ENCODE measurements around the gene KIF18B. TPM values are rescaled to one million over a fixed set of nuclear protein-coding genes. Genes with fewer than 3 reads are reported as not detected.

KIF18B gene
- 2.8 TPM for total RNA-seq

DNA sequence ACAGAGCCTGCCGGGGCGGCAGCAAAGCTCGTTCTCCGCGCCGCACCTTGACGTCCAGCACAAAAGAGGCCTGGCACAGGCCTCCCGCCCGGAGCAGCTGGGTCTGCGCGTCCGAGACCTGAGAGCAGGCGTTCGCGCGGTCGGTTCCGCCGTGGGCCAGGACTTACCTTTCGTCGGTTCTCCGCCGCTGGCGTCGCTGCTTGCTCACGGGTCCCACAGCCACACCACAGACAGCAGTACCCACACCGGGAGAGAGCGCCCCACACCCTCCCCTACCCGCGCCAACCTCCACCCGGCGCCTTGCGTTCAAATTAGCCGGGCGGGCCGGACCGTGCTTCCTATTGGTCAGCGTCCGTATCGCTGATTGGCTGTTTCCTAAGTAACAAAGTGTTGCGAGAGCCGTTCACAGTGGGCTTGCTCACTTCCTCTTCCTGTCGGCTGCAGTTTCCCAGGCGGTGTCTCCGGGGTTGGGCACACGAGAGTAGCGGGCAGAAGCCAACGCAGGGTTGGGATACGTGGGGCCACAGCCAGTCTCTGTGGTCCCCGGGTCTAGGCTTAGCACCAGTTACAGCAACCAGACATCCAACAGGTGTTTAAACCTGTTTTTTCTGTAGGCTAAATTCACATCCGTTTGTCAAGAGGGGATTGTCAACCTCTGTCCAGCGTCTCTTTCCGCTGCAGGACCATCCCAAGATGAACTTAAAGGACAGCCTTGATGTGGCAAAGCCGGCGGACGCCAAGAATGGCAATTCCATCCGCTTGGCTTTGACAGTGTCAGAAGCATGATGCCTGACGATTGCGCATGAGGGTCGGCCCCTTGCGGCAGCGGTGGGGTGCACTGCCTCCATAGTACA, at the start of gene KIF18B:
Gene KIF18B (minus strand): TSS at position 313 of the 854 bp plus-strand sequence. CDS start 11,429 bp downstream, outside the sequence.
- DNase-seq, result peak; percentile 90

DNA sequence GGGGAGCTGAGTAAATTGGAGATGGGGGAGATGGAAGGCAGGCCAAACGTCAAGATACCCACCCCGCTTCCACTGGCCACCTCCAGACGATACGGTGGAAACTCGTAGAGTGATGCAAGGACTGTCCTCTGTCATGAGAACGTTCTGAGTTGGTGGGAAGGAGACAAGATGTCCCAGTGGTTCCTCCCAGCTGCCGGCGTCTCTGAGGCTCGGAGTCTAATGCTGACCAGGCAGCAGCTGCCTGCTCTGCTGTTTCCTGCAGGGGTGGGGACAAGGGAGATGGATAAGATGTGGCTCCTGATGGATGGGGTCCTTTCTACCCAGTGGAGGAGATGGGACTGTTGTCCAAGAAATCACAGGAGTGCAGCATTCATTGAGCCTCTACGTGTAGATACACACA, 48.7 kb upstream of the KIF18B start:
- DNase-seq, result no peak

DNA sequence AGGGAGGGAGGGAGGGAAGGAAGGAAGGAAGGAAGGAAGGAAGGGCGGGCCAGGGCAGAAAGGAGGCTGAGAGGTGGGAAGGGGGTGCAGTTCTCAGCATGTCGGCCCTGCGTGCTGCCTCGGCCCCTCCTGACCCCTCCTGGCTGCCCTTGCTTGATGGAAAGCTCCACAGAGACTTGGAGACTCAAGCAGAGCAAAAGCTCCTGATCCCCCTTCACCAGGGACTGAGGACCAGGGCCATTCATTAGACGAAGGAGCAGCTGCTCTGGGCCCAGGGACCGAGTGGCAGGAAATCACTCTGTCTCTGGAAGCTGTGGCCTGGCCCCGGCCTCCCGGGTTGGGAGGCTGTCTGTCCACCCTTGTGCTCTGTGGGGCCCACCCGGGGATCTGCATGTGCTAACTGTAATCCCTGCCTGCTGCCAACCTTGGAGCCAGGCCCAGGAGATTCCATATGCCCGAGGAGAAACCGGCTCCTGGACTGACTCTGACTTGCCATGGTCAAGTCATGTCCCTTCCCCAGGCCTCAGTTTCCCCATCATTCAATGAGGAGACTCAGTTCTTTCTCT, 47.9 kb upstream of the KIF18B start:
- DNase-seq, result no peak

- DNase-seq, result no peak
These were observed 44.8 kb upstream of the KIF18B start for GRCh38 chr17:44992242-44992939.

DNA sequence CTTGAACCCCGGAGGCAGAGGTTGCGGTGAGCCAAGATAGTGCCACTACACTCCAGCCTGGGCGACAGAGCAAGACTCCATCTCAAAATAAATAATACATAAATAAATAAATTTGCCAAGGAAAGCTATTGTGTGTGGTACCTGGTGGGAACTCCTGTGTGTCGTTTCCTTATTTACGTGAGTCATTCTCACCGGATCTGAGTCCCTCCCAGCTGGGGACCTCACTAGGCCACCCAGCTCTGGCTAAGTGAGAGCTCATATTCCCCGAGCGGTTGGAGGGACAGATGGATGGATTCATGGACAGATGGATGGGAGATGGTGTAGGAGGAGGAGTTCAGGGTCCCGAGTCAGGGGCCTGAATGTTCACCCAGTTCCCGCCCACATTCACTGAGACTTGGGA, 43.4 kb upstream of the KIF18B start:
- DNase-seq, result no peak

DNA sequence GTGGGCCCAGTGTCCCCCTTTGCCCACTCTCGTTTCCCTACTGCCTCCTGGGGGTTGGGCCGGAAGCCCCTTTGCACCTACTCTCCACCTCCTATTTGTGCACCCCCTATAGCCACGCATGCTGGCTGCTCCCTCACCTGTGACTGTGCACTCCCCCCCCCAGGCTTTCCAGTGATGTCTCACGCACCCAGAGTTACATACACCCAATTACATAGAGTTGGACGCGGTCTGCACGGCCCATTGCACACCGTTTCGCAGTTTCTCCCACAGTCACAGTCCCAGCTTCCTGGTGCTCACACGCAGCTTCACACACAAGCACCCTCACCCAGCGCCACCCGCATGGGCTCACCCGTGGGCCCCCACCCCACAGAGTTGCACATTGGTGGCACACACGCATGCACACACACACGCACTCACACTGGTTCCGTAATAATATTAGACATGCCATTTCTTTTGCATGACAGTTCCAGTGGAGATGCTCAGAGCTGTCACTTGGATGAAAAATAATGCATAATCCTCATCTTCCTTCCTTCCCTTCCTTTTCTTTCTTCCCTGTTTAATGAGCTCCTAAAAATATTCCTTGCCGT, 42.1 kb upstream of the KIF18B start:
- DNase-seq, result no peak

DNA sequence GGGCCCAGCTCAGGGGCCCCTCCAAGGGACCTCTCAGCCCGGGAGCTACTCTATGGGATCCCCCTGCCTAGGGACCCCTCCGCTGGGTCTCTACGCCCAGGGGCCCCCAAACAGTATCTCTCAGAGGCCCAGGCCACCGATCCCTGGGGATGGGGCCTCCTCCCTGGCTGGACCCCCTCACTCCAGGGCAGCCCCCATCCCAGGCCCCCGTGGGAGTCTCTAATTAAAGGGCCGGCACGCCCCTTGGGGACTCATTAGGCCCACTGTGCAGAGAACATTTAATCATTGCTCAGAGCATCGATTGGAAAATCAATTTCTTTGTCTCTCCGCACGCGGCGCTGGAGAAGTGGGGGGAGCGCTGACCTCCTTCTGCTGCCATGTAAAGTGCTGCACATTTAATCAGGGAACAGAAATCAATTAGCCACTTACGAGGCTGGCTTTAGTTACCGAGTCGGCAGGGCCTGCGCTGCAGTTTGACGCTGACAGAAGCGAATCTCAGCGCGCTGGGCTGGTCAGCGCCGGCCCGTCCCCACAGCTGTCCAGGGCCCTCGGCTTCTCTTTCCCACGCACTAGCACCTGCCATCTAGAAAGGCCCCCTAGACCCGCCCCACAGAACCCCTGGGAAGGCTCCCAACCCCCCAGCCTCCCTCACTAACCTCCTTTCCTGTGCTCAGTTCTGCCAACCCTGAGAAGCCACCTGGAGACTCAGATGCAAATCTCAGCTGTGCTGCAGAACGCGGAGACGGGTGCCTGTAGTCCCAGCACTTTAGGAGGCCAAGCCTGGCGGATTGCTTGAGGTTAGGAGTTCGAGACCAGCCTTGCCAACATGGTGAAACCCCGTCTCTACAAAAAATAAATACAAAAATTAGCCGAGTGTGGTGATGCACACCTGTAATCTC, 40.7 kb upstream of the KIF18B start:
- DNase-seq, result no peak

- no peak for DNase-seq
These were observed 36.0 kb upstream of the KIF18B start for GRCh38 chr17:44983563-44983962.

DNA sequence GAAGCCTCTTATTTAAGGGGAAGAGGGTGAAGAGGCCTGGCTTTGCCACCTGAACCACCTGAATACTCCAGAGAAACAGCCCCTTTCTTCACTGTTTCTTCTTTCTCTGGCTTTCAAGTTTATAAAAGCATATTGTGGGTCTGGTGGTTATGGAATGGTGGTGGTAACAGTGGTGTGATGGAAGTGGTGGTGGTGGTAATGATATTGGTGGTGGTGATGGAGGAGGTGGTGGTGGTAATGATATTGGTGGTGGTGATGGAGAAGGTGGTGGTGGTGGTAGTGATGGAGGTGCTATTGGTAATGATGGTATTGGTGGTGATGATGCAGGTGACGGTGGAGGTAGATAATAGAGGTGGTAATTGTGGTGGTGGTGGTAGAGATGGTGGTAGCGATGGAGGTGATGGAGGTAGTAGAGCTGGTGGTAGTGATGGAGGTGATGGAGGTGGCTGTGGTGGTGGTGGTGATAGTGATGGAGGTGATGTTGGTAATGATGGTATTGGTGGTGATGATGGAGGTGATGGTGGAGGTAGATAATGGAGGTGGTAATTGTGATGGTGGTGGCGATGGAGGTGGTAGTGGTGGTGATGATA, 34.6 kb upstream of the KIF18B start:
- no peak for DNase-seq

DNA sequence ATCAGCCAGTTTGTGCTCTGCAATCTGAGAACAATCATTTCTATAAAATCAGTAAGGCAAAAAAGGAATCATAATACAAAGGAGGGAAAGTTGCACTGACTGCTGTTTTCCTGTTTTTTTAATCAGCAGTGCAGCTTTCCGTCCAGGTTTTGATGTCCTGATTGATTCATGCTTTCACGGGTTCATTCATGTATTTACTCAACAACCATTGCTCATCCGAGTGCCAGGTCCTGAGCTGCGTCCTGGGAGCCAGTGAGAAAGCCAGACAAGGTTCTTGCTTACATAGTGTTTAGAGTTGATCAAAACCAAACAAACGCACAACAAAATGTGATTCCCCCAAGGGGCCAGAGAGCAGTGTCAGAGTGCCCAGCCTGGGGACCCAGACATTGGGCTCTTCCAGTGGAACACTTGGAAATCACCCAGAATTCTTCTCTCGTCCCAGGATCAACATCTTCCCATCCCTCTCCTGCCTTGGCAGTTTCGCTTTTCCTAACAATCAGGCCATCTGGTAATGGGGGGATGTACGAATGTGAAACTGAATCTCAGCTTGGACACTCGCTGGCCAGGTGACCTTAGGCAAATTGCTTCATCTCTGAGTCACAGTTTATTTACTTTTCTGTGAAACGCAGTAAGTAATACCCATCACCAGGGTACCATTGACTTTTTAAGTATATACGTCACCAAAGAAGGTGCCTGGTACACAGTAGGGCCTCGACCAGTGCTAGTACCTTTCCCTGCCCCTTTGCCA, 33.8 kb upstream of the KIF18B start:
- no peak for DNase-seq

DNA sequence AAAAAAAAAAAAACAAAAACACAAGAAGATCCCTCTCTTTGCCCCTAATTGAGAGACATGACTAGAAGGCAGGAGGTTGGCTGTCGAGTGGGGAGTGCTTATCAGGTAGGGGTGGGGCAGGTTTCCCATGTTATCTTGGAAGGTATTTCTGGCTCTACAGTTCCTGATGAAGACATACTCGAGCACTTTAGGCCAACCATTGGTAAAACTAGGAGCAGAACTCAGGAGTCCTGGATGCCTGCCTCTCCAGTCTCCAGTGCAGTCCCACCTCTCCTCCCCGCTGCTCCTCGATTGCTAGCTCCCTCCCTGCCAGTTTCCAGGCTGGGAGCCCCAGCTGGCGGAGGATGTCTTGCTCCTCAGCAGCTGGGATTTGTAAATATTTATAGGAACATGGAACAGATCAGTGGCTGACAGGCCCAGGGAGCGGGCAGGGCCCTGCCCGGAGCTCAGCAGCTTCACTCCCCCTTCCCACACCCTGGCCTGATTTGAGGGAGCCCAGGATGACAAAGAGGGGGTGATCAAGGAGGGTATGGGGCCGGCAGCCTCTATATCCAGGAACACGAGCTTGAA, 31.9 kb upstream of the KIF18B start:
- no peak for DNase-seq

DNA sequence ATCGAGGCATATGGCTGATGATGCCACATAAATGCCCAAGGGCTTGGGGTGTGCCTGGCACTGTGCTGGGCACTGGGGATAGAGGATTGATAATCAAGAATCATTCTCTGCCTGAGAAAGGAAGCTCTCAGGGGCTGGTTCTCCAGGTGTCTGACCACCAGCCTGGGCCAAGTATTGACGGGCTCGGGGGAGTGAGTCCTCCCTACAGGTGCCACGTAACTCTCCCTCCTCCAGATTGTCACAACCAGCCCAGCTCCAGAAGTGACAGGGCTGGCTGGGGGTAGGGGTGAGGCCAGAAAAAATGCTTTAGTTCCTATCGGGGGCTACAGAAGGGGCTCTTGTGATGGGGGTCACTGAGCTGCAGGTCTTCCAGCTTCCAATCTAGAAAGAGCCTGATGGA, 31.2 kb upstream of the KIF18B start:
- DNase-seq, result no peak

GRCh38 chr17:44977814-44978550, 30.4 kb upstream of the KIF18B start:
- no peak for DNase-seq

GRCh38 chr17:44977065-44977464, 29.5 kb upstream of the KIF18B start:
- DNase-seq, result no peak

- DNase-seq, result no peak
These were observed 28.6 kb upstream of the KIF18B start for GRCh38 chr17:44976206-44976605.

- no peak for DNase-seq
These were observed 25.4 kb upstream of the KIF18B start for GRCh38 chr17:44972953-44973352.

- DNase-seq, result no peak
These were observed 24.4 kb upstream of the KIF18B start for GRCh38 chr17:44971776-44972483.

DNA sequence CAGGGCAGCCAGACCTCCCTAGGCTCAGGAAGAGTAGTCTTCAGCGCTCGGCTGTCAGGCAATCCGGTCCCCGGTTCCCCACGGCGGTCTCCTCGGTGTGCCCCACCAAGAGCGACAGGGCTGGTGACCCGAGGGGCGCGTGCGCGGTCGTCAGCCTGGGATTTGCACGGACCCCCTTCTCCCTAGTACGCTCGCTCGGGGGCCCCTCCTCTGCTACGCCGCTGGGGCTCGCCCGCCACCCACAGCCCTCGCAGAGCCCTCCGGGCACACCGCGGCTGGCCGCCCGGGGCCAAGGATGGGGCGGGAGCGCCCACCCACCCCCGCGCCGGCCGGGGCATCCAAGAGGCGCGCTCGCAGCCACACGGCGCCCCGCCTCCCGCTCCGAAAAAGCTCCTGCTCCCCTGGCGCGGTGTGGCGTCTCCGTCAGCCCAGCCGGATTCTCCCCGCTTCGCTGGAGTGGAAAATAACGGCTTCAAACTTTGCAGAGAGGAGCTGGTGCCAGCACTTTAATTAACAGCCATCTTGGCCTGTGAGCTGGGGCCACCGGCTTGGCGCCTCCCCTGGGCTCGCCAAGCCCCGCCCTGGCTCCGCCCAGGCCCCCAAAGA, 22.7 kb upstream of the KIF18B start:
- DNase-seq, result no peak

Measured in skin of body (tissue), 2 donors.